ENCODE results near the gene TNC. TPM values are rescaled to one million over a fixed set of nuclear protein-coding genes. Genes with fewer than 3 reads are reported as not detected.

TNC gene
- total RNA-seq, 1 donor from 2014 or later, result 5.1 TPM

DNA sequence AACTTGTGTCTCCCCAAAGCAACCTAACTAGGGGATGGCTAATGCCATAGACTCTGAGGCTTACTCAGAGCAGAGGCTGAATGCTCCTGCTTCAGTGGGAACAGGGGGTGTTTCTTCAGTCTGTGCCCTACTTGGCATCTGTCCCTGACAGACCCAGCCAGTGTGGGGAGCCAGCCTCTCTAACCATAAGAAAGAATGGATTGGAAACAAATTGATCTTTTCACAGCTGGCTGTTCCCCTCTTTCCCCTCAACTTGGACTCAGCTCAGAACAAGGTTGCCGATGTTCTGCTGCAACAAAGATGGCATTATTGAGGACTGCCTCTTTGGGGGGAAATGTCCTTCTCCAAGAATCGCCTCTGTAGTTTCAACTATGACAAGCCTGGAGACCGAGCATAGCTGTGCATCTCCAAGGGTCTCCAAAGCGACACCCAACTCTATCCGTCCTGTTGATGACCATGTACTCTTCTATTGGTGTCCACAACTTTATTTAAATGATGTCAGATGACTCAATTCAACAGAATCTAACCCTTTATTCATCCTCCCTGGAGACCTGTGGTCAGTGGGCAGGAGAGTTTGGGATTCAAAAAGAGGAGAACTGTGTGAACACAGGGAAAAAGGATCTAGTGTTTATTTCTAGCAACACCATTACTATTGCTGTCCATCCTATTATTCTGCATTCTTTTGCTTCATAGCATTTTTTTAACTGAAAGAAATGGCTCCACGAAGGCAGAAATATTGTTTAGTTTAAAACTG, 24.7 kb upstream of the TNC start:
- no peaks in the 10 kb centered on the region for H3K4me1 Mint-ChIP-seq (ENCODE audit: low read depth)
- H3K36me3 Mint-ChIP-seq (ENCODE audit: insufficient read depth), result no peaks in the 10 kb centered on the region
- H3K9me3 Mint-ChIP-seq (ENCODE audit: low read depth), result no peaks in the 10 kb centered on the region
- DNase-seq (ENCODE audit: low spot score, unreplicated experiment), result no peak
- TF ChIP-seq, protein P1, sequence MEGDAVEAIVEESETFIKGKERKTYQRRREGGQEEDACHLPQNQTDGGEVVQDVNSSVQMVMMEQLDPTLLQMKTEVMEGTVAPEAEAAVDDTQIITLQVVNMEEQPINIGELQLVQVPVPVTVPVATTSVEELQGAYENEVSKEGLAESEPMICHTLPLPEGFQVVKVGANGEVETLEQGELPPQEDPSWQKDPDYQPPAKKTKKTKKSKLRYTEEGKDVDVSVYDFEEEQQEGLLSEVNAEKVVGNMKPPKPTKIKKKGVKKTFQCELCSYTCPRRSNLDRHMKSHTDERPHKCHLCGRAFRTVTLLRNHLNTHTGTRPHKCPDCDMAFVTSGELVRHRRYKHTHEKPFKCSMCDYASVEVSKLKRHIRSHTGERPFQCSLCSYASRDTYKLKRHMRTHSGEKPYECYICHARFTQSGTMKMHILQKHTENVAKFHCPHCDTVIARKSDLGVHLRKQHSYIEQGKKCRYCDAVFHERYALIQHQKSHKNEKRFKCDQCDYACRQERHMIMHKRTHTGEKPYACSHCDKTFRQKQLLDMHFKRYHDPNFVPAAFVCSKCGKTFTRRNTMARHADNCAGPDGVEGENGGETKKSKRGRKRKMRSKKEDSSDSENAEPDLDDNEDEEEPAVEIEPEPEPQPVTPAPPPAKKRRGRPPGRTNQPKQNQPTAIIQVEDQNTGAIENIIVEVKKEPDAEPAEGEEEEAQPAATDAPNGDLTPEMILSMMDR (IDR thresholded peaks at IDR 0.05; ENCODE audit: unreplicated experiment), result no peak
- peaks cover 5% of the 10 kb centered on the region for H3K27me3 Mint-ChIP-seq
- no peak overlapping the region for H3K4me3 Mint-ChIP-seq (ENCODE audit: low read depth)
- no peak overlapping the region for H3K27ac Mint-ChIP-seq

DNA sequence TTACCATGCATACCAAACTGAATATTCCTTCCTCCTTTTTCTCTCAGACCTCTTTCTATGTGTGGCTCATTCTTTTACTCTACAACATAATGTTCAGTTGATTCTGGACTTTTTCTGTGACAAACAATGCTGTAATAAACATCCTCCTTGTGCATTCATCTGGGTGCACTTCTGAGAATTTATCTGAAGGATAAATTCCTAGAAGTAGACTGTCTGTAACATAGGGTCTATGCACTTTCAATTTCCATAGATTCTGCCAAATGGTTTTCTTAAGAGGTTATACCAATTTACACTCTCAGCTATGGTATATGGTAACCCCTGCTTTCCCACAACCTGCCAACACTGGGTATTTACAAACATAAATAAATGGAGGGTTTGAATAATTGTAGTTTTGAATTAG, 24.1 kb upstream of the TNC start:
- H3K9me3 Mint-ChIP-seq (ENCODE audit: low read depth), result no peaks in the 10 kb centered on the region
- H3K27ac Mint-ChIP-seq, result no peak overlapping the region
- H3K27me3 Mint-ChIP-seq, result peaks cover 5% of the 10 kb centered on the region
- H3K4me1 Mint-ChIP-seq (ENCODE audit: low read depth), result no peaks in the 10 kb centered on the region
- no peak overlapping the region for H3K4me3 Mint-ChIP-seq (ENCODE audit: low read depth)
- H3K36me3 Mint-ChIP-seq (ENCODE audit: insufficient read depth), result no peaks in the 10 kb centered on the region
- no peak for DNase-seq (ENCODE audit: low spot score, unreplicated experiment)
- TF ChIP-seq, protein P1 (IDR thresholded peaks at IDR 0.05; ENCODE audit: unreplicated experiment), result no peak

DNA sequence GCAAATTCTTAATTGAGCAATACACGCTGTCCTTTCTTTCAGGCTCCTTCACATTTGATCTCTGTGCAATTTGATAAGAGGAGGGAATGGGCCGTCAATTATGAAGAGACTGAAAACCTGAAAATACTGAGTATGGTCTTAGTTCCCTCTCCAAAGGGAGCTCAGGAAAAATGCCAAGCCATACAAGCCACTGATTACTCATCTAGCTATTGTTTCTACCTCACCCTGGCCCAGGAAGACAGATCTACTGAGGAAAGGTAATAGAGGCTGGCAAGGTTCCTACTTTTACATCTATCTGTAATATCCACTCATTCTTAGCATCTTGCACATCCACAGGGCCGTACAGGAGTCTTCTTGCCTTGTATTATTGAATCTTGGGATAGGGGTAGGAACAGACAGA, 23.7 kb upstream of the TNC start:
- no peak for DNase-seq (ENCODE audit: low spot score, unreplicated experiment)
- Mint-ChIP-seq H3K36me3 (ENCODE audit: insufficient read depth) (no peaks in the 10 kb centered on the region), H3K4me1 (ENCODE audit: low read depth) (no peaks in the 10 kb centered on the region), H3K27ac (no peak overlapping the region), H3K27me3 (peaks cover 8% of the 10 kb centered on the region), H3K9me3 (ENCODE audit: low read depth) (no peaks in the 10 kb centered on the region), H3K4me3 (ENCODE audit: low read depth) (no peak overlapping the region)
- TF ChIP-seq, protein P1 (IDR thresholded peaks at IDR 0.05; ENCODE audit: unreplicated experiment), result no peak

DNA sequence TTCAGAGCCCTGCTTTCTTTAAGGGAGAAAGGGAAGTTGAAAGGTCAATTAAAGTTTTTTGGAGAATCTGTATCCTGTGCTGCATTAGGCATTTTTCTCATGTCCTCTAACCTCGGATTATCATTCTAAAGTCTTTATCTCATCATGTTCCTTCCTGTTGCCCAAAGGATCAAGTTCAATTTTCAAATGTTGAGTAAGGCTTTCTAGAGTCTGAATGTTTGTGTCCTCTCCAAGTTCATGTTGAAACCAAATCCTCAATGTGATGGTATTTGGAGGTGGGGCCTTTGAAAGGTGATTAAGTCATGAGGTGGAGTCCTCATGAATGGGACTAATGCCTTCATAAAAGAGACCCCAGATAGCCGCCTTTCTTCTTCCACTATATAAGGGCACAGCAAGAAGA, 20.2 kb upstream of the TNC start:
- TF ChIP-seq, protein P1 (IDR thresholded peaks at IDR 0.05; ENCODE audit: unreplicated experiment), result no peak
- Mint-ChIP-seq H3K4me3 (ENCODE audit: low read depth) (no peak overlapping the region), H3K9me3 (ENCODE audit: low read depth) (no peaks in the 10 kb centered on the region), H3K4me1 (ENCODE audit: low read depth) (no peaks in the 10 kb centered on the region), H3K27ac (no peak overlapping the region), H3K27me3 (peaks cover 10% of the 10 kb centered on the region), H3K36me3 (ENCODE audit: insufficient read depth) (no peaks in the 10 kb centered on the region)
- no peak for DNase-seq (ENCODE audit: low spot score, unreplicated experiment)

DNA sequence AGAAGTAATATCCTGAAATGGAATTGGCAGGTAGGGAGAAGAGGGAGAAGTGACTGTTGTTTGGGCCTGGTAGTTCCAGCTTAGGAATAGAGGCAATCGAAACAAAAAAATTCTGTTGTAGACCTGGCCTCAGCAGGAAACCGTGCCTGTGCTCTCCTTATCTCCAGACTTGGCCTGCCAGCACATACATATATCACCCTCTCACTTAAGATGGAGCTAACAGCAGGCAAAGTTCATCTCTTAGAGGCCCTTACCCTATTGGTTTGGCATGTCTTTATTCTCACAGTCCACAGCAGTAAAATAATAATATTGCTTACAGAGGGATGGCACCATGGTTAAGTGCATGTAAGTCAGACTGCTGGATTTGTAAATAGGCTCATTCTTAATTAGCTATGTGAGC, 19.6 kb upstream of the TNC start:
- no peak for DNase-seq (ENCODE audit: low spot score, unreplicated experiment)
- TF ChIP-seq, protein P1 (IDR thresholded peaks at IDR 0.05; ENCODE audit: unreplicated experiment), result no peak
- H3K4me1 Mint-ChIP-seq (ENCODE audit: low read depth), result no peaks in the 10 kb centered on the region
- no peak overlapping the region for H3K27ac Mint-ChIP-seq
- H3K36me3 Mint-ChIP-seq (ENCODE audit: insufficient read depth), result no peaks in the 10 kb centered on the region
- H3K4me3 Mint-ChIP-seq (ENCODE audit: low read depth), result no peak overlapping the region
- no peaks in the 10 kb centered on the region for H3K9me3 Mint-ChIP-seq (ENCODE audit: low read depth)
- peaks cover 7% of the 10 kb centered on the region for H3K27me3 Mint-ChIP-seq

Data from progenitor cell of endocrine pancreas (in vitro differentiated cells).